Superior temporal gyrus (tissue), 1 donor: ENCODE results near the gene KLF9.

Experiments used
- DNase-seq: peaks from one replicate; pipeline ENCODE4 v3.0.0-alpha.2; 2016; ENCODE audit errors: extremely low spot score

The KLF9 gene

DNA sequence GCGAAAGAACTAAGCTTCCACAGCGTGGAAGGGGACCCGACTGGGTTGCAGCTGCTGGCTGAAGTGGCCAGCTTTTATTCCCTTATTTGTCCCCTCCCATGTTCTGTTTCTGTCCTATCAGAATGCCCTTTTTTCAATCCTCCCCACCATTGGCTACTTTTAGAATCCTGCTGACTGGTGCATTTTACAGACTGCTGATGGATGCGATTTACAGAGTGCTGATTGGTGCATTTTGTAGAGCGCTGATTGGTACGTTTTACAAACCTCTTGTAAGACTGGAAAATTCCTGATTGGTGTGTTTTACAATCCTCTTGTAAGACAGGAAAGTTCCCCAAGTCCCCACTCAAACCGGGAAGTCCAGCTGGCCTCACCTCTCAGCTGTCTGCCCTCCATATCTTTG lies 50.7 kb downstream of the KLF9 start:
- no peak for DNase-seq

DNA sequence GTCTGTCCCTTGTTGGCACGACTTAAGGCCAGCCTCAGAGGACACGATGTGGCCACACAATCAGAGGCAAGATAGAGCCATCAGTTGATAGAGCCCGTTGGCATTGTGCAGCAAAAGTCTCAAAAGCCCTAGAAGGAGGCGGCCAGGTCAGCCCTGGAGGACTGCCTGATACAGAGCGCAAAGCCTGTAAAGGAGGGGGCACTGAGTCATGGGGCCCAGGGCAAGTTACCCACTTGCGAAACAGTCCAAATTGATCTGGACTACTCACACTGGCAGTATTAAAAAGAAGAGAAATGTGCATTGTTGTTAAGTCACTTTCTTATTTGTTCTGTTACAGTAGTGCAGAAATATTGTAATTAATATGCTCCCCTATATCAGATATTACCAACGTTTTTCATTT lies 51.5 kb downstream of the KLF9 start:
- DNase-seq: no peak

DNA sequence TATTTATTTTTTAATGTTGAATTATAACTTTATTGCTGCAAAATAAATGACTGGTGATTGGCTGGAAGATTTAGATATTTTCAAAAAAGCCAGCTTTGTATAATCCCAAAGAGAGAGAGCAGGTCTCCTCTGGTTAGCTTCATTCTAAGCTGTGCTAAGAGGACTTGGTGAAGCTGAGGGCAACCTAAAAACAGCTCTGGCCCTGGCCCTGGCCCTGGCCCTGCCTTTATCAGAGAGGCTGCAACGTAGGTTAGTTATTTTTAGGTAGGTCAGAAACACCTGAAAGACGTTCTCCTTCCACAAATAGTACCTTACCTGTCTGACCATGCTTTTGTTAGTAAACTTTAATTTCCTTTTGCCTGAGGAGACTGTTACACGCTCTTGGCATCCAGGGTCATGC lies 58.7 kb downstream of the KLF9 start:
- DNase-seq: no peak

DNA sequence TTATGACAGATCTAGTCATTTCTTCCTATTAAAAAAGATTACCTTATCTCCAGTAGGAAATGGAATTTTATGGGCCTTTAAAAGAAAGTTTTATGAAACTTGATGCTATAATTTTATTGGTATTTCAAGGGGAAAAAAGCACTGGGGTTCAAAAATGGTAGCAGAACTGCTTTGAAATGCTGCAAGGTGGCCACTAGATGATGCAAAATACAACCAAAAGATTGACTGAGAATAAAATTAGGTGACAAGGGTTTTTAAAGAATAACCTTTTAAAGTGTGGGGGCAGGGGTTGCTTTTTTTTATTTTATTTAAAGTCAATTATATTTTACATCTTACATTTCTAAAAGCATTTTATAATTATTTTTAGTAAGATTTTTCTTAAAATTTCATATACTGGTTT lies 61.7 kb downstream of the KLF9 start:
- DNase-seq: peak; percentile 60

DNA sequence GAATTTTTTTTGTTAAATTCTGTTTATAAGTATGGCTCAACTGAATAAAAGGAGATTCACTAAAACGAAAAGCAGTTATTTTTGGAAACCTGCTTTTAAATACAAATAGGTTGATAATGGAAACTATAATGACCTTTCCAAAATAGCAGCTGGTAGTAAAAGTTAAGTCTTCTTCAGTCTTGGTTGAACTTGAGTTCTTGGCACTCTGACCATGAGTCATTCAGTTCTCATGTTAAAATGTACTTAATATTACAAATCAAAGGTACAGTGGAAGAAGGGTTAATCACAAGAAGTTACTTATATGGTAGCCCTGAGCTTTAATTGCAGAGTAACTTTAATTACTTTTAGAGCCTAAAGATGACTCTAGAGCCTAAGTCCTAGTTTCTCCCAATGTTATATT lies 62.1 kb downstream of the KLF9 start:
- no peak for DNase-seq

- DNase-seq: peak; percentile 46
These were observed 67.4 kb downstream of the KLF9 start for GRCh38 chr9:70347046-70347445.

DNA sequence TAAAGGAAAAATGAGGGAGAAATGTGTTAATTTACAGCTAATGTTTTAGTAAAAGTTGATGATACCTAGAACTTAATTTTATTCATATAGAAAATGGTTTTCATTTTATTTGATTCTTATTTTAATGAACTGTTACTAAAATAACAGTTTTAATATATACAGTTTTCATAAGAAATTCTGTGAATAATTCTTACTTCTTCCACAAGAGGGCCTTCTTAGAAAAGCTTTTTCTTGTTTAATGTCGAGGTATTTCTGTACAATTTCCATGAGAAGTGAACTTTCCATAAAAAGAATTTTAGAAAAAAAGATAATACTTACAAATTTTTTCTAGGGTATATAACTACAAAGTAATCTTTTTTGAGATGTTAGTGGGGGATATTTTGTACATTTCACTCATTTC lies 73.9 kb downstream of the KLF9 start:
- peak; percentile 86 for DNase-seq
